HEK293T (cell line): ENCODE measurements around the gene CALN1.

Experiments used
- ARNT ChIP-seq: fragments of 450-650 bp; IDR thresholded peaks from 2 replicates; pipeline ENCODE4 v1.6.1; 2017; ENCODE audit warnings: mild to moderate bottlenecking
- BHLHE40 ChIP-seq: fragments of 450-650 bp; IDR thresholded peaks from 2 replicates; pipeline ENCODE4 v1.6.1; 2016; ENCODE audit warnings: mild to moderate bottlenecking, moderate library complexity, borderline replicate concordance
- CTBP1 ChIP-seq: fragments of 450-650 bp; IDR thresholded peaks from 2 replicates; pipeline ENCODE4 v1.6.1; 2016; ENCODE audit warnings: borderline replicate concordance
- ELF4 ChIP-seq: fragments of 450-650 bp; IDR thresholded peaks from 2 replicates; pipeline ENCODE4 v1.6.1; 2017; ENCODE audit warnings: antibody characterized with exemption
- FOXA1 ChIP-seq: fragments of 450-650 bp; IDR thresholded peaks from 2 replicates; pipeline ENCODE4 v1.6.1; 2016; ENCODE audit warnings: mild to moderate bottlenecking
- FOXM1 ChIP-seq: fragments of 450-650 bp; IDR thresholded peaks from 2 replicates; pipeline ENCODE4 v1.6.1; 2017; ENCODE audit warnings: mild to moderate bottlenecking, borderline replicate concordance
- HDGF ChIP-seq: fragments of 450-650 bp; IDR thresholded peaks from 2 replicates; pipeline ENCODE4 v1.6.1; 2017; ENCODE audit warnings: antibody characterized with exemption, borderline replicate concordance
- NFRKB ChIP-seq: fragments of 450-650 bp; IDR thresholded peaks from 2 replicates; pipeline ENCODE4 v1.6.1; 2016; ENCODE audit warnings: mild to moderate bottlenecking, moderate library complexity
- SUZ12 ChIP-seq: fragments of 450-650 bp; IDR thresholded peaks from 2 replicates; pipeline ENCODE4 v1.6.1; 2016; ENCODE audit warnings: mild to moderate bottlenecking
- TARDBP ChIP-seq: fragments of 450-650 bp; IDR thresholded peaks from 2 replicates; pipeline ENCODE4 v1.6.1; 2016

GRCh38 chr7:72017756-72018155 is 394.4 kb downstream of the CALN1 start:
- TF ChIP-seq FOXM1 (no peak), FOXA1 (no peak), ELF4 (no peak), HDGF (no peak), TARDBP (no peak), CTBP1 (no peak), NFRKB (no peak), SUZ12 (no peak), ARNT (no peak), BHLHE40 (no peak)
